Ectodermal cell (in vitro differentiated cells): ENCODE data around the gene CD93.

ENCODE experiments used
- H3K27ac ChIP-seq: 2 replicates; pipeline ENCODE4 v1.7.0; 2013; ENCODE audit warnings: mild to moderate bottlenecking, low read depth, low read length; ENCODE audit not compliant: insufficient read depth, poor library complexity, severe bottlenecking
- H3K27me3 ChIP-seq: 2 replicates; pipeline ENCODE4 v1.7.0; 2013; ENCODE audit warnings: mild to moderate bottlenecking, low read length; ENCODE audit not compliant: insufficient read depth, control insufficient read depth, poor library complexity, severe bottlenecking
- H3K36me3 ChIP-seq: one replicate; pipeline ENCODE4 v1.7.0; 2013; ENCODE audit warnings: low read length; ENCODE audit not compliant: control insufficient read depth, insufficient read depth
- H3K4me1 ChIP-seq: one replicate; pipeline ENCODE4 v1.7.0; 2013; ENCODE audit warnings: low read length; ENCODE audit not compliant: control insufficient read depth, insufficient read depth
- H3K4me3 ChIP-seq: 2 replicates; pipeline ENCODE4 v1.7.0; 2013; ENCODE audit warnings: low read depth, low read length, control low read depth; ENCODE audit not compliant: insufficient read depth
- H3K9me3 ChIP-seq: 2 replicates; pipeline ENCODE4 v1.7.0; 2013; ENCODE audit warnings: mild to moderate bottlenecking, low read length, moderate library complexity; ENCODE audit not compliant: control insufficient read depth
- WGBS, 2 experiments: methylation state at CpG; one replicate each; pipeline ENCODE4 v1.1.7; 2013; ENCODE audit warnings: missing lambda C conversion rate in 2 of 2; 5-methylcytosine and 5-hydroxymethylcytosine counted together

CD93 gene

DNA sequence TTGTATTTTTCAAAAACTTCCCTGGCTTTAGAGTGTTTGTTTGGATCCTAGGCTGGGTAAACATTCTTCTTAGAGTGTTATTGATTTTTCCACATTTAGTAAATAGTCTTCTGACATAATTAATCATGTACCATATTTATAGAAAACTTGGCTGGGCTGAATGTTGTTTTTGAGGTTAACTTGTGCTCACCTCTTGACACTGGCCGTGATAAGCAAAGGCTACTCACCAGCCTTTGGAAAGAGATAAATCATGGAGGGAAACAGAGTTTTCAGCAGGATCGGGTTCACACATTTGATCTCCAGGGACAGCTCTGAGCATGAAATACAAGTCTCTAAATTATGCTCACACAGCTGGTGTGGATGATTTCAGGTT, 6.2 kb upstream of the CD93 start:
- no peak overlapping the region for H3K27ac ChIP-seq
- no peaks in the 10 kb centered on the region for H3K9me3 ChIP-seq
- 74 to 83% methylated on average over 2 of the region's 2 CpGs for WGBS, 2 experiments
- no peaks in the 10 kb centered on the region for H3K27me3 ChIP-seq
- no peaks in the 10 kb centered on the region for H3K36me3 ChIP-seq
- H3K4me3 ChIP-seq = no peak overlapping the region
- H3K4me1 ChIP-seq = no peaks in the 10 kb centered on the region

DNA sequence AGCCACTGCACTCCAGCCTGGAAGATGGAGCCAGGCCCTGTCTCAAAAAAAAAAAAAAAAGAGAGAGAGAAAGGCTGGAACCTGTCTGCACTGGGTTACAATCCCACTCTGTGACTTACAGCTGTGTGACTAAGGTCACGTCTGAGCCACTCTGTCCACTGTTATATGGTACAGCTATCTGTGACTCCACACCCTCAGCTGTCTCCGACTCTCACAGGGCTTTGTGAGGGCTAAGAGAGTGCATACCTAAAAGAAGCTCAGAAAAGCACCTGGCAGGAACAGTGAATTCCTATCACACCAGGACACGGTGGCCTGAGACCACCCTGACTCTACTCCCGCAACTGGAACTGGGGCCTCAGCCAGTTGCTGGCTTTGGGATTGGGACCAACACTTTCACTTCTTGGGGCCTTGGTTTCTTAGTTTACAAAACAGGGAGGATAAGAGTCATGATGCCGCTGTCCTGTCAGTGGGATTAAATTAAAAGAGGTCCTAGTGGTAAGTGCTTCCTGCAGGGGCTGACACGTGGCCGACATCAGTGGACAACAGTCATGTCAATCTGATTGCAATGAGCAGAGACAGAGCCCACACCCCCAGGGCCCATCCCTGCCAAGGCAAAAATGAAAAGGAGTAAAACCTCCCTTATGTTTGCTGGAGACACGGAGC, 5.7 kb upstream of the CD93 start:
- Histone ChIP-seq H3K27ac (no peak overlapping the region), H3K4me3 (no peak overlapping the region), H3K4me1 (no peaks in the 10 kb centered on the region), H3K27me3 (no peaks in the 10 kb centered on the region), H3K36me3 (no peaks in the 10 kb centered on the region), H3K9me3 (no peaks in the 10 kb centered on the region)
- WGBS, 2 experiments = 81% methylated on average over 8 of the region's 8 CpGs

DNA sequence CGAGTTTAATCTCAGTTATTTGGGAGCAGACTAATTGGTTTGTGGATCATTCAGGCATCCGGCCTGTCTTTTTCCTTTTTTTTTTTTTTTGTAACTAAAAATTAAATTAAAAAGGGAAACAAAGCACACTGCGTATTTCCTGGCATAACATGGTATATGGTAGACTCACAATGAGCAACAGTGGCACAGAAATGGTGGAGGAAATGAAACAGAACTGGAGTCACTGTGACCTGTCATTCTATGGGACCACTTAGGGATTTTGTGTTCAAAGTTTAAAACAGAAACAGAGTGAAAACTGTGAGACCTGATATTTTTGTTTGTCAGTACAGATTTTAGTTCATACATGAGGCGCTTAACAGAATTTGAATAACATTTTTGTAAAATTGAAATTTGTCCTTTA, 4.8 kb upstream of the CD93 start:
- no peaks in the 10 kb centered on the region for H3K9me3 ChIP-seq
- no peaks in the 10 kb centered on the region for H3K36me3 ChIP-seq
- H3K27me3 ChIP-seq = no peaks in the 10 kb centered on the region
- no peak overlapping the region for H3K27ac ChIP-seq
- 95 to 97% methylated on average over 3 to 4 of the region's 4 CpGs for WGBS, 2 experiments
- H3K4me1 ChIP-seq = no peaks in the 10 kb centered on the region
- H3K4me3 ChIP-seq = no peak overlapping the region

DNA sequence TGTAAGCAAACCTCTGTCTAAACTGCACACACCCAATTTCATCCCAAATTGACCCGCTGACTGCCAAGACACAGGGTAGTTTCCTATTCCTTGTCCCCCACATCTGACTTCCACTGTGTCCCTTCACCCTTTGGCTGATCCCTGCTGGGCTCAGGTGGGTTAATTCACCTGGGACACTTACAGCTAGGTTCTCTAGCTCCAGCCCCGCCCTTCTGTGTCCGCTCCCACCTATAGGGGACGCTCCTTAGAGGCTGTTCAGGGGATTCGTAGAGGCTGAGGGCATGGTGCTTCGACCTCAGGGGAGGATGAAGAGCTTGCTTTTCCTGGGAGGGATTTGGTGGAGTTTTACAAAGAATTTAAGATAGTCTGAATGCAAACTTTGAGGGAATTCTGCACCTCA, 4.0 kb upstream of the CD93 start:
- no peaks in the 10 kb centered on the region for H3K36me3 ChIP-seq
- H3K27me3 ChIP-seq = no peaks in the 10 kb centered on the region
- H3K4me1 ChIP-seq = no peaks in the 10 kb centered on the region
- WGBS, 2 experiments = 82 to 85% methylated on average over 6 of the region's 6 CpGs
- no peaks in the 10 kb centered on the region for H3K9me3 ChIP-seq
- no peak overlapping the region for H3K27ac ChIP-seq
- no peak overlapping the region for H3K4me3 ChIP-seq

DNA sequence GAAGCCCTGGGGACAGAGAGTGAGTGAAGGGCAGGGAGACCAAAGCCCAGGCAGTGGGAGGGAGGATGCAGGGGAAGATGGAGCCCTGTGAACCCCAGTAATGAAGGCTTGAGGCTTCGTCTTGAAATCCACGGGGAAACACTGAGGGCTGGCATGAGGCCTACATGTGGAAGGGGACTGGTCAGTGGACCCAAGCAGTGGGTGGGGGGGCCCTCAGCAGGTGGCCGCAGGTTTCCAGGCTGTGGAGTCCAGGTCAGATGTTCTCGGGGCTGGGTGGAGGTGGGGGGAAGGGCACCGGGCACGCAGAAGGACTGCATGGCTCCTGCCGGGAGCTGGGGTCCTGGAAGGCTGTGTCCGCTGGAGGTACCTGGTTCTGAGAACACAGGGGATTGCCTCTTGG, 2.7 kb upstream of the CD93 start:
- H3K4me3 ChIP-seq = no peak overlapping the region
- H3K36me3 ChIP-seq = no peaks in the 10 kb centered on the region
- H3K4me1 ChIP-seq = no peaks in the 10 kb centered on the region
- no peaks in the 10 kb centered on the region for H3K27me3 ChIP-seq
- no peaks in the 10 kb centered on the region for H3K9me3 ChIP-seq
- WGBS, 2 experiments = 92% methylated on average over 8 of the region's 8 CpGs
- H3K27ac ChIP-seq = no peak overlapping the region

DNA sequence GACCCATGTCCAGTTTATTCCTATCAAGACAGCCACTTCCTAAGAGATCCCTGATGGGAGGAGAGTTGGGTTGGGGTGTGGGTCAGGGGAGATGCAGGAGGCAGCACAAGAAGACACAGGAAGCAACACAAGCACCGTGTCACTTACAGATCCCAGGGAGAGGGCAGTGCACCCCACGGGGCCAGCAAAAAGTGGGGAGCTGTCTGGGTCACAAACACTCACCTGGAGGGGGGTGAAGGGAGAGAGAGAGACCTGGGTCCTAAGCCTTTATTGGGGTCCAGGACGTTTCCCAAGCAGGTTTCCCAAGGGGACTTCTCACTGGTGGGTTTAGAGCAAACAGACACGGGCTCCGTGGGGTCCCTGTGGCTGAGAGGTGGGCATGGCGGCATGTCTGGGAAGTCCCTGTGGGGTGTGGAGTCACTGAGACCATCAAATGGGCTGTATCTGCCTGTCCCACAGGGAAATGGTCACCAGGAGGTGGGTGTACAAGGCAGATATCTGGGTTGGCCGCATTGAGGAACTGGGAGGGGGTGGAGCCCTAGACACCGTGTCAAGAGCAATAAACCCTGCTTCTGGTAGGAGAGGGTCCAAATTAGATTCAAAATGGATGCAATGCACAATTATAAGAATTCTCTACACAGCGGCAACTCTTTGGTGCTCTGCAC, 1.6 kb upstream of the CD93 start:
- H3K4me1 ChIP-seq = no peaks in the 10 kb centered on the region
- H3K9me3 ChIP-seq = no peaks in the 10 kb centered on the region
- no peak overlapping the region for H3K27ac ChIP-seq
- no peaks in the 10 kb centered on the region for H3K36me3 ChIP-seq
- 93 to 94% methylated on average over 9 of the region's 9 CpGs for WGBS, 2 experiments
- no peak overlapping the region for H3K4me3 ChIP-seq
- H3K27me3 ChIP-seq = no peaks in the 10 kb centered on the region

DNA sequence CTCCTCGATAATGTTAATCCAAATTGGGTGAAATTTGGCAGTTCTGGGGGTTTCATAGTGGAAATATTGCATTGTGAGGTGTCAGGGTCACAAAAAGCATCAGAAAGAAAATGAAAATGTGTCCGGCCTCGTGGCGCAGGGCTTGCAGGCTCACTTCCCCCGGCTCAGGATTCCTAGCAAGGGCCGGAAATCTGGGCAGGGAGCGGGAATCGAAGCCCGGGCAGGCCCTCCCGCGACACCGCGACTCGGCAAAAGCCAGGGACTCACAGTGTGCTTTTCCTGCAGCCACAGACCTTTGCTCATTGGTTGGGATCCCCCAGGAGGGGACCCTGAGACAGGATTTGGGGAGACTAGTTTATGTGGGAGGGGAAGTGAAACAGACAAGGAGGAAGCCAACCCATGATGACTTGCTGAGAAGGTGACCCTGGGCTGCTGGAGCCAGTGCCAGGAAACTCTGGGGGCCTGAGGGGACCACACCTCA, 847 bp upstream of the CD93 start:
- H3K9me3 ChIP-seq = no peaks in the 10 kb centered on the region
- H3K4me3 ChIP-seq = no peak overlapping the region
- no peaks in the 10 kb centered on the region for H3K36me3 ChIP-seq
- H3K27me3 ChIP-seq = no peaks in the 10 kb centered on the region
- H3K27ac ChIP-seq = no peak overlapping the region
- WGBS, 2 experiments = 87 to 88% methylated on average over 14 of the region's 14 CpGs
- H3K4me1 ChIP-seq = no peaks in the 10 kb centered on the region

DNA sequence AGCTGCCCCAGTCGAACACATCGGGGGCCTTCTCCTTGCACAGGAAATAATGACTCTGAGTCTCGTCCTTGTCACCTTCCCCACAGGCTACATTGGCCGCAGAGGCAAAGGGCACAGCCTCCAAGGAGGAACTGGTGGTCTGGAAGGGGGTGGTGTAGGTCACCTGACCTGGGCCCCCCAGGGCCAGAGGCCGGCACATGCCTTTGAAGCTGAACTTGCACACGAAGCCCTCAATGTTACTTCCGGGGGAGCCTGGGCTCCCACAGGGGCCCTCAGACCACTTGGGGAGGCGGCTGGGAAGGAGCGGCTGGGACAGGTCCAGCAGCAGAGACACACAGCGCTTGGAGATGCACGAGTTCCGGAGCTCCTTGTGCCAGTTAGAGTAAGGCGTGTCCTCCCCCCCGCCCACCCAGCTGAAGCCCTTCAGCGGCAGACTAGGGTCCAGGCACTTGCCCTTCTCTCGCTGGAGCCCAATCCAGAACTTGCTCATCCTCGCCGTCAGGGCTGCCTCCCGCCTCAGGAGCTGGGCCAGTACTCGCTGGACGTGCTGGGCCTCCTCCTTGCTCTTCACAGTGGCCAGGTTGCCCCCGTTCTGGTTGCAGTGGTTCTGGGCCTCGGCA, 578 bp downstream of the CD93 start:
- 93% methylated on average over 23 of the region's 23 CpGs for WGBS, 2 experiments
- H3K27ac ChIP-seq = no peak overlapping the region
- no peaks in the 10 kb centered on the region for H3K36me3 ChIP-seq
- H3K9me3 ChIP-seq = no peaks in the 10 kb centered on the region
- no peaks in the 10 kb centered on the region for H3K27me3 ChIP-seq
- no peak overlapping the region for H3K4me3 ChIP-seq
- H3K4me1 ChIP-seq = no peaks in the 10 kb centered on the region

DNA sequence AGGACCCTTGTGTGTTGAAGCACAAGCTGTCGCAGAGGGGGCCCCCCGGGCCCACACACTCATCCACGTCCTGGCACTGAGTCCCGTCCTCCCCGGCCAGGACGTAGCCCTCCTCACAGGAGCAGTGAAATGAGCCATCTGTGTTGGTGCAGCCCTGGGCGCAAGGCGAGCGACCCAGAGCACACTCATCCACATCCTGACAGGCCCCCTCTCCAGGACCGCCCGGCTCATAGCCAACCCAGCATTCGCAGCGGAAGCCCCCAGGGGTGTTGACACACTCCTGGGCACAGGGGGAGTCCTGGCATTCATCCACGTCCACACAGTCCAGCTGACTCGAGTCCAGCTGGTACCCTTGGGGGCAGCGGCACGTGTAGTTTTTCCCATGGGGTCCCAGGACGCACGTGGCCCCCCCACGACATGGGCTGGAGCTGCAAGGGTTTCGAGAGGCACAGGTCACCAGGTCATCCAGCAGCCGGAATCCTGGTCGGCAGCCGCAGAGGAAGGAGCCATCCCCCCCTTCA, 1.2 kb downstream of the CD93 start:
- H3K4me1 ChIP-seq = no peaks in the 10 kb centered on the region
- H3K9me3 ChIP-seq = no peaks in the 10 kb centered on the region
- WGBS, 2 experiments = 94 to 97% methylated on average over 24 of the region's 24 CpGs
- H3K27me3 ChIP-seq = no peaks in the 10 kb centered on the region
- H3K27ac ChIP-seq = no peak overlapping the region
- no peaks in the 10 kb centered on the region for H3K36me3 ChIP-seq
- H3K4me3 ChIP-seq = no peak overlapping the region

DNA sequence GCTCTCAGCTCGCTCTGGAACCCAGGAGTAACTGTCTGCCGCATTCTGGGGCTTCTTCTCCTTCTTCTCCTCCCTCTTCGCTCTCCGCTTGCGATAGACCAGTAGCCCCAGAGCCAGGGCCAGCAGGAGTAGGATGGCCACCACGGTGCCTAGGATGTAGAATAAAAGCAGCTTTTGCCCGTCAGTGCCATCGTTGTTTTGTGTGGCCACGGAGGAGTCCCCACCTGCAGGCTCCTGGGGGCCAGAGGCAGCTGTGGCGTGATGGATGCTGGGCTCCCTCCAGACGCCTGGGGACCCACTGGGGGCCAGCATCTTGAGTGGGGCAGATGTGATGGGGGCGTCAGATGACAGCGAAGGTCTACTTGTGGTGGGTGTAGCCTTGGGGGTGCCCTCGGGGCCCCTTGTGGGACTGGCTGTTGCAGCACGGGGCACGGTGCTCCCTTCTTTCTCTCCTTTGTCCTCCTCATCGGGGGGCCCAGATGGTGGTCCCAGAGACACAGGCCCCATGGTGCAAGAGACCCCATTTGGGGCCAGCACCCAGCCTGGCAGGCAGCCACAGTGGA, 1.8 kb downstream of the CD93 start:
- H3K27ac ChIP-seq = no peak overlapping the region
- H3K36me3 ChIP-seq = no peaks in the 10 kb centered on the region
- no peaks in the 10 kb centered on the region for H3K27me3 ChIP-seq
- H3K4me3 ChIP-seq = no peak overlapping the region
- no peaks in the 10 kb centered on the region for H3K4me1 ChIP-seq
- no peaks in the 10 kb centered on the region for H3K9me3 ChIP-seq
- 92 to 95% methylated on average over 17 of the region's 17 CpGs for WGBS, 2 experiments
